Neural progenitor cell (in vitro differentiated cells): ENCODE results near the gene GOLGA7B.

Source experiments
- EZH2 ChIP-seq: fragments of 200-600 bp; sonication (generic); IDR thresholded peaks from 2 replicates; pipeline ENCODE4 v1.6.1; 2017; ENCODE audit warnings: antibody characterized with exemption, mild to moderate bottlenecking, moderate library complexity
- TF ChIP-seq, protein P1 (sequence below): fragments of 200-600 bp; sonication (generic); IDR thresholded peaks from 2 replicates; pipeline ENCODE4 v1.5.1; 2017; ENCODE audit warnings: antibody characterized with exemption, mild to moderate bottlenecking

DNA sequence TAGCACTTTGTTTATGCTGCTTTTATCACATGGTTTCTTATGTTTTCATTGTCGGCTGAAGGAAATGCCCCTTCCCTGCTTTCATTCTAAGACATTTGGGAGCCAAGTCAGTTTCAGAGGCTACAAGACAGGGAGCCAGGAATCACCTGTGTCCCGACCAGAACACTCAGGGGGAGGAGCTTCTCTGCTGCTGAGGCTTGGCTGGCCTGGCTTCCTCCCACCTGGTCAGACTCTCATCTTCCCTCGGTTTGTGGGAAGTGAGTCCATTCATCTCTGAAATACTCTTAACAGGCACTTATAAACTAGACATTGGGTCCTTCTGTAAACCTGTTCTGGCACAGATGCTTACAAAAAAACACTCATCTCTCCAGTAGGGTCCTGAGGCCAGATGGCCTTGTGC is 19.6 kb upstream of the GOLGA7B start:
- TF ChIP-seq, protein P1, sequence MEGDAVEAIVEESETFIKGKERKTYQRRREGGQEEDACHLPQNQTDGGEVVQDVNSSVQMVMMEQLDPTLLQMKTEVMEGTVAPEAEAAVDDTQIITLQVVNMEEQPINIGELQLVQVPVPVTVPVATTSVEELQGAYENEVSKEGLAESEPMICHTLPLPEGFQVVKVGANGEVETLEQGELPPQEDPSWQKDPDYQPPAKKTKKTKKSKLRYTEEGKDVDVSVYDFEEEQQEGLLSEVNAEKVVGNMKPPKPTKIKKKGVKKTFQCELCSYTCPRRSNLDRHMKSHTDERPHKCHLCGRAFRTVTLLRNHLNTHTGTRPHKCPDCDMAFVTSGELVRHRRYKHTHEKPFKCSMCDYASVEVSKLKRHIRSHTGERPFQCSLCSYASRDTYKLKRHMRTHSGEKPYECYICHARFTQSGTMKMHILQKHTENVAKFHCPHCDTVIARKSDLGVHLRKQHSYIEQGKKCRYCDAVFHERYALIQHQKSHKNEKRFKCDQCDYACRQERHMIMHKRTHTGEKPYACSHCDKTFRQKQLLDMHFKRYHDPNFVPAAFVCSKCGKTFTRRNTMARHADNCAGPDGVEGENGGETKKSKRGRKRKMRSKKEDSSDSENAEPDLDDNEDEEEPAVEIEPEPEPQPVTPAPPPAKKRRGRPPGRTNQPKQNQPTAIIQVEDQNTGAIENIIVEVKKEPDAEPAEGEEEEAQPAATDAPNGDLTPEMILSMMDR: no peak
- no peak for TF ChIP-seq EZH2
